Esophagus muscularis mucosa (tissue), 4 donors: ENCODE data around the gene CEACAM16. TPM values are rescaled to one million over a fixed set of nuclear protein-coding genes. Genes with fewer than 3 reads are reported as not detected.

Experiments used
- DNase-seq: peaks from one replicate; pipeline ENCODE4 v3.0.0-alpha.2; 2017; ENCODE audit errors: extremely low spot score
- H3K27ac ChIP-seq, 4 donors: fragments of 200-600 bp; sonication (generic); replicated peaks in 1 of 4; 1 replicate in 3 of 4; 2 replicates in 1 of 4; pipeline ENCODE4 v1.5.1; 2016 to 2019; ENCODE audit warnings: mild to moderate bottlenecking in 1 of 4
- H3K27me3 ChIP-seq, 4 donors: fragments of 200-600 bp; sonication (generic); one replicate each; pipeline versions ENCODE4 v1.5.1 to v1.6.0; 2016 to 2019
- H3K36me3 ChIP-seq, 4 donors: fragments of 200-600 bp; sonication (generic); one replicate each; pipeline ENCODE4 v1.5.1; 2016 to 2019
- H3K4me1 ChIP-seq, 4 donors: fragments of 200-600 bp; sonication (generic); one replicate each; pipeline ENCODE4 v1.5.1; 2016 to 2019
- H3K4me3 ChIP-seq, 4 donors: fragments of 200-600 bp; sonication (generic); 1 replicate in 2 of 4; 2 replicates in 2 of 4; pipeline ENCODE4 v1.5.1; 2016 to 2019; ENCODE audit warnings: mild to moderate bottlenecking in 4 of 4, moderate library complexity in 1 of 4
- H3K9me3 ChIP-seq, 4 donors: fragments of 200-600 bp; sonication (generic); 1 replicate in 3 of 4; 2 replicates in 1 of 4; pipeline ENCODE4 v1.5.1; 2016 to 2019
- CTCF ChIP-seq, 3 experiments: fragments of 200-600 bp in 2 of 3; fragments of 450-650 bp in 1 of 3; sonication (generic) in 2 of 3; IDR thresholded peaks; one replicate each; pipeline ENCODE4 v1.5.1; 2017 to 2019; ENCODE audit warnings: antibody characterized with exemption in 3 of 3, mild to moderate bottlenecking in 2 of 3, moderate library complexity in 1 of 3
- EP300 ChIP-seq: sonication (generic); formaldehyde crosslinking; IDR thresholded peaks from one replicate; pipeline ENCODE4 v1.6.1; 2017; ENCODE audit warnings: antibody characterized with exemption
- POLR2A ChIP-seq: fragments of 450-650 bp; IDR thresholded peaks from one replicate; pipeline ENCODE4 v1.6.1; 2017; ENCODE audit warnings: antibody characterized with exemption, moderate library complexity, mild to moderate bottlenecking, low read depth
- POLR2AphosphoS5 ChIP-seq, 2 donors: sonication (generic); formaldehyde crosslinking; IDR thresholded peaks; one replicate each; pipeline ENCODE4 v1.6.1; 2017; ENCODE audit warnings: antibody characterized with exemption in 2 of 2
- WGBS: methylation state at CpG from one replicate; pipeline ENCODE4 v1.1.5; 2018; 5-methylcytosine and 5-hydroxymethylcytosine counted together
- intact Hi-C: fragments of 100-400 bp; cut with DNase I; formaldehyde crosslinking; loops from one replicate; pipeline ENCODE4 v1.15.1; 2023
- total RNA-seq, 4 donors: library from RNA; depleted of rRNA; stranded (reverse); fragments of >200 nt; gene quantifications; one replicate each; pipeline versions ENCODE4 v1.1.0 to v1.2.1, GENCODE V29; 2016

Gene CEACAM16
- total RNA-seq, 4 donors from 2014 or later, result not detected

- WGBS, result 55% methylated on average over 1 of the region's 1 CpG
- intact Hi-C loops, result no loop called here
- no peak overlapping the region for H3K4me3 ChIP-seq
- peaks cover 4 to 12% (median 9%) of the 10 kb centered on the region in 4 donors for H3K4me1 ChIP-seq
- no peaks in the 10 kb centered on the region for H3K27me3 ChIP-seq
- no peak overlapping the region for H3K27ac ChIP-seq
- TF ChIP-seq EP300, result no peak
- no peak for TF ChIP-seq POLR2AphosphoS5 (IDR thresholded peaks at IDR 0.05)
- TF ChIP-seq POLR2A, result no peak
- no peak for DNase-seq
- H3K9me3 ChIP-seq, result no peaks in the 10 kb centered on the region
- no peaks in the 10 kb centered on the region for H3K36me3 ChIP-seq
Measured at GRCh38 chr19:44734357-44734756, 35.4 kb downstream of the CEACAM16 start.

GRCh38 chr19:44735011-44735410 lies 36.1 kb downstream of the CEACAM16 start:
- H3K27ac ChIP-seq, result no peak overlapping the region
- no peaks in the 10 kb centered on the region for H3K27me3 ChIP-seq
- intact Hi-C loops, result no loop called here
- peaks cover 4 to 15% (median 9%) of the 10 kb centered on the region in 4 donors for H3K4me1 ChIP-seq
- no peaks in the 10 kb centered on the region for H3K9me3 ChIP-seq
- TF ChIP-seq CTCF (IDR thresholded peaks at IDR 0.05), result no peak
- no peaks in the 10 kb centered on the region for H3K36me3 ChIP-seq
- no peak for DNase-seq
- H3K4me3 ChIP-seq, result no peak overlapping the region
- 81% methylated on average over 5 of the region's 5 CpGs for WGBS

- Histone ChIP-seq H3K4me3 (no peak overlapping the region), H3K9me3 (no peaks in the 10 kb centered on the region), H3K4me1 (peaks cover 23 to 38% (median 31%) of the 10 kb centered on the region in 4 donors), H3K27ac (no peak overlapping the region), H3K27me3 (no peaks in the 10 kb centered on the region), H3K36me3 (no peaks in the 10 kb centered on the region)
- WGBS, result 56% methylated on average over 12 of the region's 13 CpGs
- TF ChIP-seq EP300, result no peak
- intact Hi-C loops, result no loop called here
- no peak for DNase-seq
Measured at GRCh38 chr19:44737238-44738071, 38.5 kb downstream of the CEACAM16 start.

GRCh38 chr19:44738136-44738535 lies 39.2 kb downstream of the CEACAM16 start:
- Histone ChIP-seq H3K4me3 (no peak overlapping the region), H3K36me3 (no peaks in the 10 kb centered on the region), H3K4me1 (peaks cover 30 to 45% (median 38%) of the 10 kb centered on the region in 4 donors), H3K9me3 (no peaks in the 10 kb centered on the region), H3K27ac (no peak overlapping the region), H3K27me3 (no peaks in the 10 kb centered on the region)
- TF ChIP-seq POLR2A, result no peak
- no peak for TF ChIP-seq POLR2AphosphoS5 (IDR thresholded peaks at IDR 0.05)
- no peak for TF ChIP-seq CTCF (IDR thresholded peaks at IDR 0.05)
- no peak for TF ChIP-seq EP300
- no peak for DNase-seq
- intact Hi-C loops, result no loop called here
- 77% methylated on average over 2 of the region's 2 CpGs for WGBS

GRCh38 chr19:44738603-44739558 lies 39.9 kb downstream of the CEACAM16 start:
- Histone ChIP-seq H3K9me3 (no peaks in the 10 kb centered on the region), H3K4me1 (peaks cover 38 to 52% (median 45%) of the 10 kb centered on the region in 4 donors), H3K4me3 (no peak overlapping the region), H3K27me3 (no peaks in the 10 kb centered on the region), H3K36me3 (no peaks in the 10 kb centered on the region), H3K27ac (no peak overlapping the region)
- intact Hi-C loops, result no loop called here
- DNase-seq, result no peak
- TF ChIP-seq CTCF (IDR thresholded peaks at IDR 0.05), result no peak
- no peak for TF ChIP-seq POLR2A
- TF ChIP-seq EP300, result no peak
- no peak for TF ChIP-seq POLR2AphosphoS5 (IDR thresholded peaks at IDR 0.05)
- 67% methylated on average over 8 of the region's 11 CpGs for WGBS
